Endometrial microvascular endothelial cells (primary cell): ENCODE results near the gene LCN2. TPM values are rescaled to one million over a fixed set of nuclear protein-coding genes. Genes with fewer than 3 reads are reported as not detected.

Source experiments
- in situ Hi-C: cut with HindIII; loops from 2 replicates; pipeline ENCODE4 v1.10.0; 2017; ENCODE audit warnings: low sequenced_read_pairs, low pct_unique_long_range_greater_than_20kb; ENCODE audit errors: inconsistent ontology term
- total RNA-seq: library from RNA; depleted of rRNA; stranded (reverse); fragments of >200 nt; gene quantifications from one replicate; pipeline ENCODE4 v1.2.3, GENCODE V29; 2015; ENCODE audit errors: inconsistent ontology term

The LCN2 gene
- total RNA-seq, 1 donor from 2014 or later = not detected

DNA sequence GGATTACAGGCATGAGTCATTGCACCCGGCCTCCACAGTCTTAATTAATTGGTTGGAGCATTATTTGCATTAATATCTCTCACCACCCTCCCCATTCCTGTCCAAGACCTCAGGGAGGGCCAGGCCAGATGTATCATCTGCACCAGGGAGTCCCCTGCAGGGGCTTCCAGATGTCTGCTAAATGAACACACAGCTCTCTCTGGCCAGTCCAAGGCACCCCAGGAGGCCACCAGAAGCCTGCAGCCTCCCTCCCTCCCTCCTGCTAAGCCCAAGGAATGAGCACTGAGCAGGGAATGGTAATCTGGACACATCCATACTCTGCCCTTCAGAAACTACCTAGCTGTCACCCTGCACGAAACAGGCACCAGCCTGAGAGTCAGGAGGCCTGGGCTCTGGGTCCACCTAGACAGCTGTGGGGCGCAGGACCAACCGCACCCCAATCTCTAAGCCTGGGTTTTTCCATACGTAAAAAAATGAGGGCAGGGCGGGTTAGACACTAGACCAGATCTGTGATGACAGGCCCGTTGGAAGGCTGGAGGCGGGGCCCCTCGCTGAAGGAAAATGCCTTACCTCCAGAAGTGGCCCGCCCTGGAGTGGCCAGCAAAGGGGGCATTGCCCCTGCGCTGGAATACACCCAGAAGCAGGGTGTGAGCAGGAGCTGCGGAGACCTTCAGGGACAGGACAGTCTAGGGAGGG is 33.8 kb downstream of the LCN2 start:
- in situ Hi-C loops = no loop called here

DNA sequence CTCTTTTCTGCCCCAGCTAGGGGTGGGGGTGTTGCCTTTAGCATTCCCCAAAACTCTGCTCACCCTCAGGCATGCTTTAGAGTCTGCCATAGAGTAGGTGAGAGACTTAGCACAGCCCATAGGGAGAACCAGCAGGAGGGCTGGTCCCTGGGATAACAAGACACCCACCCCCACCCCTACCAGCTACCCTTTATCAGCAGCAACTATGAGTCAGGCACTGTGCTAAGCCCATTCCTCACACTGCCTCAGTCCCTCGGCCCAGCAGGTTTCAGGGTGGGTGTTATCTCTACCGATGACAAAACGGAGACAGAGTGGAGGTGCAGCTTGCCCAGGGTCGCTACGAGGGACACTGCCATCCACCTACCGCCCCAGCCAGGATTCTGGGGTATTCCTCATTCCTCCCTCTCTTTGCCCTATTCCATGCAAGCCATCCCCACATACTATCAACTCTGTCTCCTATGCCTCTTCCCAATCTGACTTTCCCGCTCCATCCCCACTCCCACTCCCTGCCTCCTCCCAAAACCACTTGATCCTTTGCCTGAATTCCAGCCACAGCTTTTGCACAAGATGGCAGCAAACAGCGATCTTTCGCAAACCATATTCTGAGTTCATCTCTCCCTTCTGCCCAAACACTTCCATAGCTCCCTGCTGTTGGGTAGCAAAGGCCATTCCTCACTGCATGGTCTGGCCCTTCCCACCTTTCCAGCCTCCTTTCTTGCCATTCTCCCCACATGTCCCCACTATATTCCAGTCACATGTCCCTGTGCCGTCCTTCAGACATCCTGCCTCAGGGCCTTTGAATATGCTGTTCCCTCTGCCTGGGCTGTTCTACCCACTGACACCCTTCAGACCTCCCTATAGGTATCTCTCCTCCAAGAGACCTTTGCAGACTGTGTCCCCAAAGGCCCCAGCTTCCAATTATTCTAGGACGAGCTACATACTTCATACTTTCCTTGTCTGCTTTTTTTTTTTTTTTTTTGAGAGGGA is 37.0 kb downstream of the LCN2 start:
- in situ Hi-C loops = no loop called here

DNA sequence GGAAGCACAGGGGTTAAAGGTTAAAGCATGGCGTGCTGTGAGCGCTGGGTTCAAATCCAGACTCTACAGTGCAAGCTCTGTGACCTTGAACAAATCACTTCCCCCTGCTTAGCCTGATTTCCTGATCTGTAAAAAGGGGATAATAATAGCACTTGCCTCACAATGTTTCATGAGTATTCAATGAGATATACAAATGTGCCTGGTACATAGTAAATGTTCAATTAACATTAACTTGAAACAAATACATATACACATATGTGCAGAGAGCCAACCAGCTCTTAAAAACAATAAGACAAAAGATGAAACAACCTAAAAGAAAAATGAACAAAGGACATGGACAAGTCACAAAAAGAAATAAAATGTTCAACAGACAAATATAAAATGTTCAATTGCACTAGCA is 38.1 kb downstream of the LCN2 start:
- in situ Hi-C loops = no loop called here

DNA sequence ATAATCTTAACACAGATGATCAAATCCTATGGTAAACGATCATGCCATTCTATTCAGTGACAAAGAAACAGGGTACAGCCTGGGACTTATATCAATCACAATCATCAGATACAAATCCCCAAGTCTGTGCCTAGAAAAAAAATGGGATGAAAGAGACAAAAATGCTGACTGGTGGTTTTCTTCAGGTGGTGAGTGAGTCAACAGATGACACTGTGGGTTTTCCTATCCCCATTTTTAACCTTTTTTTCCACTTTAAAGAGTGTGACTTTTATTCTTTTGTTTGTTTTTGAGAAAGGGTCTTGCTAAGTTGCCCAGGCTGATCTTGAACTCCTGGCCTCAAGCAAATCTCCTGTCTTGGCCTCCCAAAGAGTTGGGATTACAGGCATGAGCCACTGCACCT is 39.0 kb downstream of the LCN2 start:
- in situ Hi-C loops = no loop called here

DNA sequence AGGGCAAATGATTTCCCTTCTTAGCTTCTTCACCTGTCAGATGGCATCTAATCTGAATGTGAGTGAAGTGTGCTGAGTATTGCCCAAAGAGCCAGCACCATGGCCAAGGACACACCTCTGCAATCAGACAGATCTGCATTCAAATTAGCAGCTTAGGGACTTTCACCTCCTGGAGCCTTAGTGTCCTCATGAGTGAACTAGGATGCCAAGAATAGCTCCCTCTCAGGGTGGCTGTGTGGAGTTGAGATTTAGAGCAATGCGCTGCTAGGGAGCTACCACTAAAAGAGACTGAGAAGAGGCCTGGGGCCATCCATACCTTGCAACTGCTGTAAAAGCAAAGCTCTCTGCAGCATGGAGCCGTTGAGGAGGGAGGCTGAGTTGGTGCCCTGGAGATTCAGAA is 40.8 kb downstream of the LCN2 start:
- in situ Hi-C loops = no loop called here

DNA sequence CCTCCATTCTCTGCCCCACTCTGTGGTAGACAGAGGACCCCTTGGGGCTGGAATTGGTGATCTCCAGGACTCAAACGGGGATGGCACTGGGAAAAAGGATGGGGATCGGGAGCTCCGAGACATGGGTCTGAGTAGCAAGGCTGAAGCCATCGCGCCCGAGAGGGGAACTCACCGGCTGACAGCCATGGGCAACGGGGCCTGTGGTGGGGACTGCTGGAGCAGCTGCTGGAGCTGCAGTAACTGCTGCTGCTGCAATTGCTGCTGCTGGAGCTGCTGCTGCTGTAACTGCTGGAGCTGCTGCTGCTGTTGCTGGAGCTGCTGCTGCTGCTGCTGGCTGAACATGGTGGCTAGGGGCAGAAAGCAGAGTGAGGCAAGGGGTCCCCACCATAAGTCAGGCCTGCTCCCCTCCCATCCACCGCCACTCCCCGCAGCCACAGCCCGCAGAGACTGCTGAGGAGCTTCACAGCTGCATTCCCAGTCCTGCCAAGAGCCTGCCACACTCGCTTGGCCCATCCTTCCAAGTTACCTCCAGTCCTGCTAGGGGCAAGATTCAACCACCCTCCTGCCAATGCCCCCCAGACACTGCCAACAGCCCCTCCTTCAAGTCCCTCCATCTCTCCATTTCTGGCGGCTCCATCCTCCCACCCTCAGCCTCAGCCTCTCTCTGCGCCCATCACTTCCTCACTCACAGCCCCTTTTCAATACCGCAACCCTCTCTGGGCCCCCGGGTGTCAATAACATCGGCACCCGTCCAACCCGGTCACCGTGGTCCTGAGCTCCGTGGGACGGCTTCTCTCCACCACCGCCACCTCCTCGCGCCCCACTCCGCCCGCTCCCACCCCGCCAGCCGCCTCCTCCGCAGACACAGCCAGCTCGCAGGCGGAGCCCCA is 41.5 kb downstream of the LCN2 start:
- in situ Hi-C loops = no loop called here

DNA sequence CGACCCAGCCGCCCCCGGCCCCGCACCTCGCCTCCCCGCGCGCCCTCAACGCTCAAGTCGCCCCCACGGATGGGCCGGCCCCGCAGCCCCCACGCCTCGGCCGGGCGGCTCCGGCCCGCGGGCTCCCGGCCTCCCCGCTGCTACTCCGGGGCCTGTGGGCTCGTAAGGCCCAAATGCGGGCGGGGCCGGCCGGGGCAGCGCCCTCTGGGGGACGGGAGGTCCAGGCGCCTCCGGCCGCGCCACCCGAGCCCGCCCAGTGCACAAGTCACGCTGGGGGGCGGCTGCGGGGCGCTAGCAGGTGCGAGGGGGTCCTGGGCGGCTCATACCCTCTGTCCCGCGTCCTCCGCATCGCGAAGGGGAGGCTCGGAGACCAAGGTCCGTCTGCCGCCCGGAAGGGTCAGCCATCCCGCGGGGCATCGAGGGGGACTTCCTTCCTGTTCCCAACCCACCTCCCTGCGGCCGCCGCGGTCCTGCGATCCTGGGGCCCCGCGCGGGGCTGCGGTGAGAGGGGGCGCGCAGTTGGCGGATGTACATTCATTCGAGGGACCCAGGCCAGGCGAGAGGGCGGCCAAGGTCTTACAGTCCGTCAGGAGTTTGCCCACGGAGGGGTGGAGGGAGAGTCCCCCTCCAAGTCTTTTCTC is 42.3 kb downstream of the LCN2 start, which contains the start of gene CIZ1:
Gene CIZ1, minus strand, starts transcription at position 167 of the 641 bp plus-strand sequence. CDS start 715 bp downstream, outside the sequence.
- in situ Hi-C loops = no loop called here

DNA sequence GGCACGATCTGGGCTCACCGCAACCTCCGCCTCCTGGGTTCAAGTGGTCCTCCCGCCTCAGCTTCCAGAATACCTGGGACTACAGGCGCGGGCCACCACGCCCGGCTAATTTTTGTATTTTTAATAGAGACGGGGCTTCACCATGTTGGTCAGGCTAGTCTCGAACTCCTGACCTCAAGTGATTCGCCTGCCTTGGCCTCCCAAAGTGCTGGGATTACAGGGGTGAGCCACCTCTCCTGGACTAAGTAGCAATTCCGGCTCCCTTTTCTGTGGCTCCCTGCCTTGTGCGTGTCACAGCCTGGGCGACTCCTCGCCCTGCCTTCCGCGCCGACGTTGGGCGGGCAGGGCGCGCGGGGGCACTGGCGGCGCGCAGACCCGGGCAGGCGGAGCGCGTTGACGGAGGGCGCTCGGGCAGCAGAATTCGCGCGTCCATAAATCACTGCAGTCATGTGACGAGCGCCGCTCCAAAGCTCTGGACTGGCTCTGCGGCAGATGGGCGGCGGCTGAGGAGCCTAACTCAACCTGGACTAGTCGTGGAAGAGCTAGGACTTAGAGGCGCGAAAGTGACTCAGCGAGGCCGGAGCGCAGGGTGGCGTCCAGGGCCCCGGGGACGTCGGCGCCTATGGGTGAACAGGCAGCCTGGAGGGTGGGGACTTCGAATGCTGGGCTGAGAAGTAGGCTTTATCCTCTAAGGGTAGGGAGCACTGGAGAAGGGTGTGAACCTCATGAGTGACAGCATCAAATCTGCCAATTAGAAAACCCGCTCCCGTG is 43.5 kb downstream of the LCN2 start:
- in situ Hi-C loops = no loop called here

DNA sequence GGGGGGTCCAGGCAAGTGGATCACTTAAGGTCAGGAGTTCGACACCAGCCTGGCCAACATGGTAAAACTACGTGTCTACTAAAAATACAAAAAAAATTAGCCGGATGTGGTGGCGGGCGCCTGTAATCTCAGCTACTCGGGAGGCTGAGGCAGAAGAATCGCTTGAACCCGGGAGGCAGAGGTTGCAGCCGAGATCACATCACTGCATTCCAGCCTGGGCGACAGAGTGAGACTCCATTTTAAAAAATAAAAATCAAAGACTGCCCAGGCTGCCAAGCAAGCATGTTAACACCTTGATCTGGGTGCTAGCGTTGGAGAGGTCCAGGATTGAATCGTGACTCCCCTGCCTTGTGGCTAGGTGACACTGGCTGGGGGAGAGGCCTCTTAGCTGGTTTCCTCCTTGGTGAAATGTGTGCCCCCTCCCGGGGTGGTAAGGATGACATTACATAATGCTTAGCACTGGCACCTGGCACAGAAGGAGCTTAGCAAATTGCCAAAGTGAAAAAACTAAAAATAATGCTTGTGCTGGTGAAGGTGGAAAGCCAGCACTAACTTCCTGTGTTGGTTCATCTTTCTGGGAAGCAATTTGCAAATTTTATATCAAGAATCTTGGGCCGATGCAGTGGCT is 44.3 kb downstream of the LCN2 start:
- in situ Hi-C loops = no loop called here

DNA sequence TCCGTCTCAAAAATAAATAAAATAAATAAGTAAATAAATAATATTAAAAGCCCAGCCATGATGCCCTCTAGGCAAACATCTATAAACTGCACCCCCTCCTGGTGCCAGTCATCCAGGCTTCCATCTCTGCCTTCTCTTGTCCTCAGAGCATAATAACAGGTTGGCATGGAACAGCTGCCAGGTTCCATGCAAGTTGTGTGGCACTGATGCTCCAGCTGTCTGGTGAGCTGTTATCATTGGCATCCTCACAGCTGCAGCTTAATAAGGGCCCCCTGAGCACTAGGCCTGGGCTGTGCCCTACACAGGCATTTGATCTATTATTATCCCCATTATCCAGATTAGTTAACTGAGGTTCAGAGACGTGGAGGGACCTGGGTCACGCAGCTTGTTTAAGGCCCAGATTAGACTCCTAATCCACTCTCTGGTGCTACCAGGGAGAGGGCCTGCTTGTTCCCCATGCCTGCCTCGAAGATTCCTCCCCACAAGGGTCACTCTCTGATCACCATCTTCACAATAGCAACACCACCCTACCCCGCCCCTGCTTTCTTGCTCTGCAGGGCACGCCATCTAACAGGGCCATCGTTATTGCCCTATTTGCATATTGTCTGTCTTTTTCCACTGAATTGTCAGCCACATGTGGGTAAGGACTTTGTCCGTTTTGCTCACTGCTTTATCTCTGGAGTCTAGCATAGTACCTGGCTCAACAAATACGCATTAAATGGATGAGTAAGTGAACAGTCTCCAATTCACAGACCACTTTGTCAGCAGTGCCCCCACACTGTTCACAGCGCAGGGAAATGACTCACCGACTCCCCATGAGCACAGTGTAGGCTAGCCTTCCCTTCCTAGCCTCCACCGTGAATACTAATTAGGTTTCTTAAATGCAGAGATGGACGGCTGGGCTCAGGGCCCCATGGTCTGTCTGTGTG is 52.5 kb downstream of the LCN2 start:
- in situ Hi-C loops = no loop called here

DNA sequence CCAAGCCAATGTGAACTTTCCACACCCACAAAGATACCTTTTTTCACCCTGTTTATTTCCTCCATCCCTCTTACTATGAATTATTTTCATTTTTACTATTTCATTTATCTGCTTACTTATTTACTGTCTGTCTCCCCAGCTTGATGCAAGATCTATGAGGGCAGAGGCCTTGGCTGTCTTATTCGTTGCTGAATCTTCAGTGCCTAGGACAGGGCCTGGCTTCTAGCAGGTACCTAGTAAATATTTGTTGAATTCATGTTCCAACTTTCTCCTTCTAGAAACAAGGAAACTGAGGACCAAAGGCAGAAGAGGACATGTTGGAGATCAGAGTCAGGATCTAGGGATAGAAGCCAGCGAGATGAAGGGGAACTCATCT is 53.4 kb downstream of the LCN2 start:
- in situ Hi-C loops = no loop called here

Other genes with a start within 250 kb of the LCN2 start
- gene ST6GALNAC6, start 249.8 kb upstream of the LCN2 start, total RNA-seq = 50.3 TPM
- gene ST6GALNAC4, start 232.4 kb upstream of the LCN2 start, total RNA-seq = 107 TPM
- not detected for gene PIP5KL1, start 218.7 kb upstream of the LCN2 start, total RNA-seq
- gene DPM2, start 211.6 kb upstream of the LCN2 start, total RNA-seq = 13.8 TPM
- 4.6 TPM for gene EEIG1, start 168.5 kb upstream of the LCN2 start, total RNA-seq
- 12.9 TPM for gene NAIF1, start 82.1 kb upstream of the LCN2 start, total RNA-seq
- gene SLC25A25, start 81.2 kb upstream of the LCN2 start, total RNA-seq = 23.6 TPM
- 96.1 TPM for gene PTGES2, start 21.7 kb upstream of the LCN2 start, total RNA-seq
- gene BBLN, start 10.8 kb downstream of the LCN2 start, total RNA-seq = 151 TPM
- gene CIZ1, start 42.1 kb downstream of the LCN2 start, total RNA-seq = 47.3 TPM
- not detected for gene DNM1, start 53.9 kb downstream of the LCN2 start, total RNA-seq
- 60.6 TPM for gene GOLGA2, start 126.6 kb downstream of the LCN2 start, total RNA-seq
- 8.1 TPM for gene SWI5, start 126.8 kb downstream of the LCN2 start, total RNA-seq
- gene TRUB2, start 173.0 kb downstream of the LCN2 start, total RNA-seq = 20.8 TPM
- gene COQ4, start 173.4 kb downstream of the LCN2 start, total RNA-seq = 50.6 TPM
- 46.2 TPM for gene SLC27A4, start 191.1 kb downstream of the LCN2 start, total RNA-seq
- 75.4 TPM for gene URM1, start 221.9 kb downstream of the LCN2 start, total RNA-seq